AG20443 (cell line): Measurements from ENCODE around the gene SALL3.
"Not testable (repeated sequence)": the region's sequence is repeated elsewhere in the genome, so short reads cannot be mapped to it uniquely, and the experiment has no call there.

ENCODE experiments used
- DNase-seq: peaks from one replicate; pipeline ENCODE4 v3.0.0; 2012; ENCODE audit warnings: low spot score, mixed read lengths

The SALL3 gene

GRCh38 chr18:78979730-78980278 lies at the start of gene SALL3:
Gene SALL3, plus strand, starts transcription at chr18:78979818. Its CDS starts 457 bp downstream, at chr18:78980275.
- DNase-seq = no peak

DNA sequence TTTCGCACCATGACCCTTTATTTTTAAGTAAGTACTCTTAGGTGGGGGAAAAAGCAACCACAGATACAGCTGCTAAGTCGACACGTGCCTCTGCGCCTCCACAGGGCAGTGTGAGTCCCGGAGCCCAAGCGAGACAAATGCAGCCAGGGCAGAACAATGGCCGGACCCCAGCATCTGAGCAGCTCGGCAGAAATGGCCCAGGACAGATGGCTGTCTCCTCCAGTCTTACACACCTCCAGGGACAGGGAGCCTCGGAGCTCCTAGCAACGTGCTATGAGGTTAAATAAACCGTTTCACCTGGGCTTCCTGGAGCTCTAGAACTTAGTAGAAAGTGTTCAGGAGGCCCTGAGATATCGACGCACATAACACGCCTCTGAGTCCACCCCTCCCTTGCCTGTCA lies 47.3 kb upstream of the SALL3 start:
- no peak for DNase-seq

DNA sequence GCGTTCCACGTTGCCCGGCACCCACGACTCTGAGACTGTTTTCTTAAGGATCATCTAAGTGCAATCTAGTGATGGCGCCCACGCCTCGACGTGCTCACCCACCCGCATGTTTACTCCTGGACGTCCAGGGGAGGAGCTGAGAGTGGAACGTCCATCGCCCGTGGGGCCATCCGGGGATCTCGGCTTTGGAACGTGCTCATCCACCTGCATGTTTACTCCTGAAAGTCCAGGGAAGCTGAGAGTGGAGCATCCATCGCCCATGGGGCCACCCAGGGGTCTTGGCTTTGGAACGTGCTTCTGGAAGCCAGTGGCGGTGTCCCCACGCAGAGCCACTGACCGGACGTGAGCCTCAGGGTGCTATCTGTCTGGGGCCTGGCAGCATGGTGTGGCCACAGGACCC lies 45.6 kb upstream of the SALL3 start:
- DNase-seq = no peak

DNA sequence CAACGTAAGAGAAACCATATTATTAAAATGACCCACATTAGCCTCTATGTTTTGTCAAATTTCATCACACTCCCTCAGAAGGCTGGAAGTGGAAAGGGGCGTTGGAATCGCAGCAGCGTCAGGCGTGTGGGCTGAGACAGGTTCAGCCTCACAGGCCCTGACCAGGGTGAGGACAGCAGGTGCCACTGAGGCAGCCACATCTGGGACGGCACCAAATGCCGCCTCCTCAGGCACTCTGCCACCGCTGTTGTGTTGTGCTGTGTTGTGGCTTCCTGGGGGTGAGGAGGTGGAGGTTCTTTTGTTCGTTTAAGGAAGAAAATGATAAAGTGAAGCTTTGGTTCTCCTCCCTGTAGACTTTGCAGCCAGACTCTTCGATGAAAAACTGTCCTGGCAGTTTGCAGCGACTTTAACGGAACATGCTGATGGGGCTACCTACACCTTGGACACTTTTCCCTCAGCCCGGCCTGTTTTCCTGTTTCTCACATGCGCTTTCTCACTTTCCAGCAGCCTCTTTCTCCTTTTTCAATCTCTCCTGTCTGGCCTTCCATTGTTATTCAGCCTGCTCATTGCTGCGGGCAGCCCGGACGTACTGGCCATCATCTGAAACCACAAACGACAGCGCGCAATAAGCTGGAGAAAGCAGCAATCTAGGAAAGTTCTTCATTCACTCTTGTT lies 44.9 kb upstream of the SALL3 start:
- DNase-seq = no peak

- DNase-seq = no peak
Observed at GRCh38 chr18:78935406-78935805, 44.2 kb upstream of the SALL3 start.

DNA sequence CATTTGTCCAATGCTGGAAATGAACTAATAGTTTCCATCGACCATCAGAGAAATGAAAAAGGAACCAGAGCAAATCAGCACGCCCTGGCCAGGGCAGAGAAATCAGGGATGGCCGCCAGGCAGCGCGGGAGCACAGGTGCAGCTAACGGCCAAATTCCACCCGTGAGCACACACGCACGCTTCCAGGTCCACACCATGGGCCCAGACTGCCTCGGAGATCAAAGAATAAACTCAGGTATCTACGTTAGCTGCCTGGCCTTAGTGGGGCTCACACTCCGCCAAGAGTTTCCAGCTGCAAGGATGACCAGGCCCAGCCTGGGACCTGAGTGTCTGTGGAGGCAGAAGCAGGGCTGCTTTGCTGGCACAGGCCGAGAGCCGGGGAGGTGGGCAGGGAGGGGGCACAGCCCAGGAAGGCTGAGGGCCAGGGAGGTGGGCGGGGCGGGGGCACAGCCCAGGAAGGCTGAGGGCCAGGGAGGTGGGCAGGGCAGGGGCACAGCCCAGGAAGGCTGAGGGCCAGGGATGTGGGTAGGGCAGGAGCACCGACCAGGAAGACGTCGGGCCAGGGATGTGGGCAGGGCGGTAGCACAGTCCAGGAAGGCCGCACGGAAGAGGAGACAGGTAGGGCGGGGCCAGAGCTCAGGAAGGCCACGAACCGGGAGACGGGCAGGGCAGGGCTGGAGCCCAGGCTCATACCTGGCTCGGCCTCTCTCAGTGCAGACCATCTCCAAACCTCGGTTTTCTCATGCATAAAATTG lies 43.2 kb upstream of the SALL3 start:
- DNase-seq = no peak

- no peak for DNase-seq
Observed at GRCh38 chr18:78937166-78937565, 42.5 kb upstream of the SALL3 start.

GRCh38 chr18:78939105-78939504 lies 40.5 kb upstream of the SALL3 start:
- DNase-seq = no peak

DNA sequence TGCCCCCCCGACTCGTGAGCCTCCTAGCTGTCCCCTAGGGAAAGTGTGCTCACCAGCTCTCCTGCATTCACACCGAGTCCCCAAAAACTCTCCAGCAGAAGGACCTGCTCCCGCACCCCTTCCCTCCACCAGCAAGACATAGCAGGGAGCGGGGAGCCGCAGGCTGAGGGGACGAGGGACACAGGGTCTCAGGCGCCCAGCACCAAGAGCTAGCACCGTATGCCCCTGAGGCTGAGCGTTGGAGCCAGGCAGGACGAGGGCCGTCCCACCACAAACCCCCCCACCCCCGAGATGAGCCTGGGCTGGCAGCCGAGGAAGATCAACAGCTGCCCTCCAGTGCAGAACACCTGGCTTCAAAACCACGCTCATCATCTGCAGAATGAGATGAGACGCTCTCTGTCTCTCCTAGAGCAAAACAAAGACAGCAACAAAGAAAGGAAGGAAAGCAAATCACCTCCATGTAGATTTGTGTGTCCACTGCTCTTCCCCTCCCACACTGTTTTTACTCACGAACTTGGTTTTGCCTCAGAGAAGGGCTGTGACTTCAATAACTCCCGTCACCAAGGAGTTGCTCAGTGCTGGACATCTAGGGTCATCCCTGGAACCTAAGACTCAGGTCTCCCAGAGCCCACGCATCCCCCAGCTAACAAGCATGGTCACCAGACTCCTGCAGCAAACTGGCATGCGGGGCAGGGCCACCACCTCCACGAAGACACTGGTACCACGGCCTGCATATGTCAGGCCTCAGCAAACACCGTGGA lies 39.7 kb upstream of the SALL3 start:
- no peak for DNase-seq

GRCh38 chr18:78942236-78942635 lies 37.4 kb upstream of the SALL3 start:
- not testable (repeated sequence) for DNase-seq

DNA sequence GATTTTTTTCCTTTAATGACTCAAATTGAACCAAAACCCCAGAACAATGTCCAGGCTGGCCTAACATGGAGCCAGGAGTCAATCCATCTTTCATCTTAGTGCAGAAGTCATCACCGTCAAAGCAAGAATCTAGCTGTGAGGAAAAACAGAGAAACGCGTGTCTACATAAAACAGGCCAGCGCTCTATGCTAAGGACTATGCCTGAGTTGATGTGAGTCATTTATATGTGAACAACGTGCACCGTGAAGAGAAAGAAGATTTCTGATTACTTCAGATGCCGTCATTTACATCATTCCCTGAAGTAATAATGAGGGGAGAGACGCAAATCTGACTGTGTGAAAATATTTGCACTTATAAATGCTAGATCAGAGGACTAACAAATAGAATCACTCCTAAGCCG lies 34.0 kb upstream of the SALL3 start:
- DNase-seq = no peak

DNA sequence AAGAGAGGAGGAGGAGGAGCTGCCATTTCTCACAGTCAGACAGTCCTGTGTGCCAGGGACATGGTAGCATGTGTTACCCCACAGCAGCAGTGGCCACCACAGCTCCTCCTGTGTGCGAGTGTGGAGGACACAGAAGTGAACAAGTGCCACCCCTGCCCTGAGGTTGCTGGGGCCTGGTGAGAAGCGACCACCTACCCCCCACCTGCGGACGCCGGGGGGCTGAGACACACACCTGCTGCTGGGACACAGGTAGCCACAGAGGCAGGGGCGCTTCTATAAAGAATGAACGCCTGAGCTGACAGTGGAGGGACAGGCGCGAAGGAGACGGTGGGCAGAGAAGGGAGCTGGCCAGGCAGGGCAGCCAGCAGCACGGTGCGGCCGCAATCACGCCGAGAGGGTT lies 32.3 kb upstream of the SALL3 start:
- no peak for DNase-seq

DNA sequence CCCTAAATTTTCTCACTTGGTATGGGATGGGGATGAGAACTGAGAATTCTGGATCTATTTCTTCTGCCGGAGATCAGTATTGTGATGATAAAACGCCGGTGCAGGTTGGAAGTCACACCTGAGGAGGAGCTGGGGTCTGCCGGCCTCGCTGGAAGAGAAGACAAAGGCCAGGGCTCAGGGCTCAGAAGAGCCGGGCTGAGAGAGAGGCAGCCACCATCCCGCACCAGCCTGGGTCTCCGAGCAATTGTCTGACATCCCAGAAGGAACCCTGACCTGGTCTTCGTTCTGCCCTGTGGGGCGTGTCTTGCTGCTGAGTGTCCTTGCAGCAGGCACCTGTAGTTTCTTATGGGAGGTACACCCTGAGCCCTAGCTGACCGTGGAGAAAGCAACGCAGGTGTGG lies 31.4 kb upstream of the SALL3 start:
- DNase-seq = no peak

GRCh38 chr18:78948707-78949106 lies 30.9 kb upstream of the SALL3 start:
- no peak for DNase-seq

- no peak for DNase-seq
Observed at GRCh38 chr18:78949216-78949615, 30.4 kb upstream of the SALL3 start.

GRCh38 chr18:78950386-78950785 lies 29.2 kb upstream of the SALL3 start:
- no peak for DNase-seq

GRCh38 chr18:78953566-78953965 lies 26.1 kb upstream of the SALL3 start:
- DNase-seq = no peak

GRCh38 chr18:78955051-78955450 lies 24.6 kb upstream of the SALL3 start:
- no peak for DNase-seq

- DNase-seq = no peak
Observed at GRCh38 chr18:78957140-78957539, 22.5 kb upstream of the SALL3 start.

GRCh38 chr18:78960709-78961108 lies 18.9 kb upstream of the SALL3 start:
- no peak for DNase-seq

- no peak for DNase-seq
Observed at GRCh38 chr18:78962098-78962497, 17.5 kb upstream of the SALL3 start.

DNA sequence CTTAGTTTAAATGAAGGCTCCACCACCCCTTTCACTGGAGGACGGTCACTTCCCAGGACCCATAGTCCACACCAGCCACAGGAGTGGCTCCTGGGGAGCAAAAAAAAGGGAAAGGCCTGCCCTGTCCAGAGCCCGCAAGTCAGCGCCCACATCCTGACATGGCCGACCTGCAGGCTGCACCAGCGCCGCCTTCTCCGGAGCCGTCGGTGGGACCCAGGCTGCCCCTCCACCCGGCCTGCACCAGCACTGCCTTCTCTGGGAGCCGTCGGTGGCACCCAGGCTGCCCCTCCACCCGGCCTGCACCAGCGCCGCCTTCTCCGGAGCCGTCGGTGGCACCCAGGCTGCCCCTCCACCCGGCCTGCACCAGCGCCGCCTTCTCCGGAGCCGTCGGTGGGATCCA lies 14.9 kb upstream of the SALL3 start:
- not testable (repeated sequence) for DNase-seq

- no peak for DNase-seq
Observed at GRCh38 chr18:78965260-78965659, 14.4 kb upstream of the SALL3 start.
